Measurements from ENCODE around the gene SERPINA1. TPM values are rescaled to one million over a fixed set of nuclear protein-coding genes. Genes with fewer than 3 reads are reported as not detected.

Gene SERPINA1
- total RNA-seq, 4 donors from 2014 or later: 102 to 1,757 (median 637) TPM

DNA sequence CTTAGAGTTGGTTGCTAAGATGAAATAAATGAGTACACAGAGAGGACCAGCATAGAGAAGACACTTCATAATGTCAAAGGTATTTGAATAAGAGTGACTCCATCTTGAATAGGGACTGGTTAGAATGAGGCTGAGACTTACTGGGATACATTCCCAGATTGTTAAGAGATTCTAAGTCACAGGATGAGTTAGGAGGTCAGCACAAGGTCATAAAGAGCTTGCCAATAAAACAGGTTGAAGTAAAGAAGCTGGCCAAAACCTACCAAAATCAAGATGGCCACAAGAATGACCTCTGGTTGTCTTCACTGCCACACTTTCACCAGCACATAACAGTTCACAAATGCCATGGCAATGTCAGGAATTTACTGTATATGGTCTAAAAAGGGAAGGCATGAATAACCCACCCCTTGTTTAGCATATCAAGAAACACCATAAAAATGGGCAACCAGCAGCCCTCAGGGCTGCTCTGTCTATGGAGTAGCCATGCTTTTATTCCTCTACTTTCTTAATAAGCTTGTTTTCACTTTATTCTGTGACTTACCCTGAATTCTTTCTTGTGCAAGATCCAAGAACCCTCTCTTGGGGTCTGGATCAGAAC lies 8.3 kb upstream of the SERPINA1 start:
- Histone ChIP-seq H3K4me3 (no peak overlapping the region), H3K27me3 (no peaks in the 10 kb centered on the region), H3K27ac (no peak overlapping the region), H3K4me1 (peaks cover 0 to 4% (median 0%) of the 10 kb centered on the region in 4 donors), H3K9me3 (no peaks in the 10 kb centered on the region), H3K36me3 (no peaks in the 10 kb centered on the region)
- TF ChIP-seq POLR2A (IDR thresholded peaks at IDR 0.05): no peak
- TF ChIP-seq, protein P1, sequence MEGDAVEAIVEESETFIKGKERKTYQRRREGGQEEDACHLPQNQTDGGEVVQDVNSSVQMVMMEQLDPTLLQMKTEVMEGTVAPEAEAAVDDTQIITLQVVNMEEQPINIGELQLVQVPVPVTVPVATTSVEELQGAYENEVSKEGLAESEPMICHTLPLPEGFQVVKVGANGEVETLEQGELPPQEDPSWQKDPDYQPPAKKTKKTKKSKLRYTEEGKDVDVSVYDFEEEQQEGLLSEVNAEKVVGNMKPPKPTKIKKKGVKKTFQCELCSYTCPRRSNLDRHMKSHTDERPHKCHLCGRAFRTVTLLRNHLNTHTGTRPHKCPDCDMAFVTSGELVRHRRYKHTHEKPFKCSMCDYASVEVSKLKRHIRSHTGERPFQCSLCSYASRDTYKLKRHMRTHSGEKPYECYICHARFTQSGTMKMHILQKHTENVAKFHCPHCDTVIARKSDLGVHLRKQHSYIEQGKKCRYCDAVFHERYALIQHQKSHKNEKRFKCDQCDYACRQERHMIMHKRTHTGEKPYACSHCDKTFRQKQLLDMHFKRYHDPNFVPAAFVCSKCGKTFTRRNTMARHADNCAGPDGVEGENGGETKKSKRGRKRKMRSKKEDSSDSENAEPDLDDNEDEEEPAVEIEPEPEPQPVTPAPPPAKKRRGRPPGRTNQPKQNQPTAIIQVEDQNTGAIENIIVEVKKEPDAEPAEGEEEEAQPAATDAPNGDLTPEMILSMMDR (IDR thresholded peaks at IDR 0.05): no peak
- DNase-seq: no peak

DNA sequence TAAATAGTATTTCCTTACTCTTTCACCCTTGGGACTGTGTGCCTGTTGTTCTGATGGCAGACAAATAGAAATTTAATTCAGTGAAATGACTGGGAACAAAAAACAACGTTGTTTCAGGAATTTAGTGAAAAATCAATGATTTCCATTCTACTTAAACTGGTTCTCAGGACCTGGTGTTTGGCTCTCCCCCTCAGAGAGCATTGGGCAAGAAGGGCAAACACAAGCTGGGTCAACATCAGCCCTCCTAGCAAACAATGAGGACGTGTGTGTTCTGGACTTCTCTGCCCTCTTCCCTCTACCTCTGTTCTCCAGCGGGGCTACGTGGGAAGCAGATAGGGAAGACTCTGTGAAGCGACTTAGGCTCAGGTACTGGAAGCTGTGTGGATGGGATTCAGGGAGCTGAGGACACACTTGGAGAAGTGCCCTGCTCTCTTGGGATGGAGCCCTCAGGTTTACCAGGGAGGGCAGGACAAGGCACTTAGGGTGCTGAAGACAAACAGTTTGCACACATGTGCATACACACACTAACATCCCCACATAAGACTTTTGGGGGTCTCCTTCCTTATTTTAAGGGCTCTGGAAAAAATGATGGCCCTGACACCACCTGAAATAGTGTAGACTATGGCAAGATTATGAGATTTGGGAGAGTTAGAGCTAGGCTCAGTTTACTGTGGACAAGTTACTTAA lies 7.6 kb upstream of the SERPINA1 start:
- Histone ChIP-seq H3K27ac (no peak overlapping the region), H3K4me1 (peaks cover 0 to 11% (median 0%) of the 10 kb centered on the region in 4 donors), H3K36me3 (no peaks in the 10 kb centered on the region), H3K4me3 (no peak overlapping the region), H3K9me3 (no peaks in the 10 kb centered on the region), H3K27me3 (no peaks in the 10 kb centered on the region)
- TF ChIP-seq, protein P1 (IDR thresholded peaks at IDR 0.05): no peak
- TF ChIP-seq POLR2A (IDR thresholded peaks at IDR 0.05): no peak
- DNase-seq: no peak

DNA sequence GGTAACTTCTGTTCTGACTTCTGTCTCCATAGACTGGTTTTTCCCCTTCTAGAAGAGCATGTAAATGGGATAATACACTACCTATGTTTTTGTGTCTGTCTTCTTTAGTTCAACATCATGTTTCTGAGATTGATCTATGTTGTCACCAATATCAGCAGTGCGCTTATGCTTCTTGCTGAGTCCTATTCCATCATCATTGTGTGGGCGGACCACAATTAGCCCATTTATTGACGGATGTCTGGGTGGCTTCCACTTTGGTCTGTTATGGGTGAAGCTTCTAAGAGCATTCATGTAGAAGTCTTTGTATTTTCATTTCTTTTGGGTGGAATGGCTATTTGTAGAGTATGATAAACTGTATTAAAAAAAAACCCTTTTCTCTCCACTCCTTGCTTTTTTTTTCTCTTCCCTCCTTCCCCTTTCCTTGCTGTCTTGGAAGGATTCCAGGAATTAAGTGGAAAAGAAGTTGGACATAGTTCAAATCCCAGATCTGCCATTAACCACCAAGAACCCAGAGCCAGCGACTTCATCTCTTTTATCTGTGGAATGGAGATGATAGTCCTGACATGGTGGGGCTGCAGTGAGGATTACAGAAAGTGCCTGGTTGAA lies 7.0 kb upstream of the SERPINA1 start:
- Histone ChIP-seq H3K4me3 (no peak overlapping the region), H3K27me3 (no peaks in the 10 kb centered on the region), H3K4me1 (peaks cover 0 to 17% (median 0%) of the 10 kb centered on the region in 4 donors), H3K36me3 (no peaks in the 10 kb centered on the region), H3K27ac (no peak overlapping the region), H3K9me3 (no peaks in the 10 kb centered on the region)
- DNase-seq: no peak
- TF ChIP-seq, protein P1 (IDR thresholded peaks at IDR 0.05): no peak
- no peak for TF ChIP-seq POLR2A (IDR thresholded peaks at IDR 0.05)

DNA sequence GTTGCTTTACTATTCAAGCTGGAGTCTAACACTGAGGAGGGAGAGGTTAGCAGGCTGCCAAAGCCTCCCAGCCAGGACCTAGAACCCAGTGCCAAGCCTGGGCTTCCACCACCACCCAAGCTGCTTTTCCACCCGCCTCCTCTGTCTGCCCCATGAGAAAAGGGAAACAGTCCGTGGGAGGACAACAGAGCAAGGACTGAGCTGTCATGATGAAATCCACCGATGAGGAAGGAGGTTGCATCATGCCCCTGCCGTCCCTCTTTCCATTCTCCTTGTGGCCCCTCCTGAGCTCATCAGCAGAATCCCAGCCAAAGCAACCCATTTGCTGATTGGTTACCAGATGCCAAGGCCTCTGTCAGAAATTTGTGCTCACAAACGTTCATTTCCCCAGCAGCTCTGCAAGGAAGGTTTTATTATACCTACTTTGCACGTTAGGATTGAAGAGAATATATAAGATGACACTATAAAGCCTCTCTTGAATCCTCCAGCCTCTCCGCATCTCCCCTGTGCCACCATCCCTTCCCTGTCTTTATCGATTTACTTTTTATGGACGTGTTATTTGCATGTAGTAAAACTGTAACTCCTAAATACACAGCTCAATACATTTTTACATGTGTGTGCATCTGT lies 6.3 kb upstream of the SERPINA1 start:
- Histone ChIP-seq H3K4me3 (no peak overlapping the region), H3K27ac (peak overlapping the region in 1 of 4 donors; percentile 13), H3K4me1 (peaks cover 0 to 17% (median 0%) of the 10 kb centered on the region in 4 donors), H3K27me3 (no peaks in the 10 kb centered on the region), H3K9me3 (no peaks in the 10 kb centered on the region), H3K36me3 (no peaks in the 10 kb centered on the region)
- no peak for TF ChIP-seq POLR2A (IDR thresholded peaks at IDR 0.05)
- TF ChIP-seq, protein P1 (IDR thresholded peaks at IDR 0.05): no peak
- DNase-seq: peak in 2 of 3 donors; percentile 47 to 56

DNA sequence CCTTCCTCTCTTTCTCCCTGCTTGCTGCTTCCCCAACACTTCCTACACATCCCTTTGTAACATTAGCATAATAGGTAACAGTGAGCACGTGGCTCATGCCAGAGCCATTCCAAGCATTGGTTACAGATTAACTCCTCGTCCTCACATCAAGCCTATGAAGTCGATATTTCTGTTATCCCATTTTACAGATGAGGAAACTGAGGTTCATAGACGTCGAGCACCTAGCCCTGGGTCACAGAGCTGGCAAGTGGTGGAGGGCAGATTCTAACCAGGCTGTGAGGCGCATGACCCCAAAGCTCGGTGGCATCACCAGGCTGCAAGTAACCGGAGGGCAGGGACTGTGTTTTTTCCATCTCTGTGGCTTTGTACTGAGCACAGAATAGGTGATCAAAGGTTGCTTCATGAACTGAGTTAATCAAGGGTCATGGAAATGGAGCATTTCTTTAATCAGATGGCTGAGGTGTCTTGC lies 5.7 kb upstream of the SERPINA1 start:
- Histone ChIP-seq H3K9me3 (no peaks in the 10 kb centered on the region), H3K27me3 (no peaks in the 10 kb centered on the region), H3K36me3 (no peaks in the 10 kb centered on the region), H3K4me1 (peaks cover 0 to 17% (median 0%) of the 10 kb centered on the region in 4 donors), H3K4me3 (no peak overlapping the region), H3K27ac (no peak overlapping the region)
- DNase-seq: no peak
- TF ChIP-seq POLR2A (IDR thresholded peaks at IDR 0.05): no peak
- TF ChIP-seq, protein P1 (IDR thresholded peaks at IDR 0.05): no peak

Measured in Peyer's patch (tissue), 4 donors.